ENCODE results near the gene DIS3L2.

DIS3L2 gene

GRCh38 chr2:232230560-232230959 is 269.0 kb downstream of the DIS3L2 start:
- DNase-seq: no peak

GRCh38 chr2:232231554-232231953 is 270.0 kb downstream of the DIS3L2 start:
- no peak for DNase-seq

- no peak for DNase-seq
Measured at GRCh38 chr2:232232915-232233314, 271.4 kb downstream of the DIS3L2 start.

- DNase-seq: no peak
Measured at GRCh38 chr2:232234922-232235615, 273.6 kb downstream of the DIS3L2 start.

GRCh38 chr2:232235716-232236115 is 274.2 kb downstream of the DIS3L2 start:
- no peak for DNase-seq

GRCh38 chr2:232236200-232236599 is 274.7 kb downstream of the DIS3L2 start:
- no peak for DNase-seq

GRCh38 chr2:232237464-232237863 is 276.0 kb downstream of the DIS3L2 start:
- no peak for DNase-seq

- no peak for DNase-seq
Measured at GRCh38 chr2:232238108-232238507, 276.6 kb downstream of the DIS3L2 start.

- DNase-seq: no peak
Measured at GRCh38 chr2:232238596-232238995, 277.1 kb downstream of the DIS3L2 start.

- DNase-seq: no peak
Measured at GRCh38 chr2:232239951-232240681, 278.6 kb downstream of the DIS3L2 start.

GRCh38 chr2:232240906-232241305 is 279.4 kb downstream of the DIS3L2 start:
- DNase-seq: no peak

- DNase-seq: no peak
Measured at GRCh38 chr2:232242316-232242715, 280.8 kb downstream of the DIS3L2 start.

- DNase-seq: no peak
Measured at GRCh38 chr2:232245111-232245510, 283.6 kb downstream of the DIS3L2 start.

- no peak for DNase-seq
Measured at GRCh38 chr2:232246245-232246644, 284.7 kb downstream of the DIS3L2 start.

GRCh38 chr2:232249096-232249495 is 287.6 kb downstream of the DIS3L2 start:
- DNase-seq: no peak

- DNase-seq: no peak
Measured at GRCh38 chr2:232250246-232251175, 289.0 kb downstream of the DIS3L2 start.

- DNase-seq: no peak
Measured at GRCh38 chr2:232255033-232255432, 293.5 kb downstream of the DIS3L2 start.

- DNase-seq: peak; percentile 89
Measured at GRCh38 chr2:232260075-232260474, 298.6 kb downstream of the DIS3L2 start.

GRCh38 chr2:232261776-232262175 is 300.3 kb downstream of the DIS3L2 start:
- peak; percentile 16 for DNase-seq

GRCh38 chr2:232263295-232263694 is 301.8 kb downstream of the DIS3L2 start:
- DNase-seq: no peak

GRCh38 chr2:232264081-232264480 is 302.6 kb downstream of the DIS3L2 start:
- no peak for DNase-seq

GRCh38 chr2:232265329-232265728 is 303.8 kb downstream of the DIS3L2 start:
- DNase-seq: no peak

- DNase-seq: no peak
Measured at GRCh38 chr2:232268636-232269165, 307.2 kb downstream of the DIS3L2 start.

All from fibroblast of skin of abdomen (primary cell).